Loucy (cell line): ENCODE measurements around the gene IGFBP3.

ENCODE experiments used
- H2AFZ ChIP-seq: fragments of 200-600 bp; sonication (generic); 2 replicates; pipeline ENCODE4 v1.6.0; 2016; ENCODE audit warnings: antibody characterized with exemption, mild to moderate bottlenecking, low read length, moderate library complexity
- H3F3A ChIP-seq: fragments of 200-600 bp; 2 replicates; pipeline ENCODE4 v1.6.0; 2016; ENCODE audit warnings: antibody characterized with exemption, low read depth, mild to moderate bottlenecking
- H3K27me3 ChIP-seq: fragments of 200-600 bp; sonication (generic); 2 replicates; pipeline ENCODE4 v1.6.1; 2014; ENCODE audit warnings: low read length, mild to moderate bottlenecking; ENCODE audit not compliant: insufficient read depth, poor library complexity, severe bottlenecking
- H3K36me3 ChIP-seq: fragments of 200-600 bp; sonication (generic); 2 replicates; pipeline ENCODE4 v1.6.1; 2016; ENCODE audit warnings: low read length; ENCODE audit not compliant: insufficient read depth
- H3K4me1 ChIP-seq: fragments of 200-600 bp; sonication (generic); 2 replicates; pipeline ENCODE4 v1.5.1; 2014; ENCODE audit warnings: low read length, mild to moderate bottlenecking; ENCODE audit not compliant: insufficient read depth, poor library complexity, severe bottlenecking
- H3K4me2 ChIP-seq: fragments of 200-600 bp; sonication (generic); 2 replicates; pipeline ENCODE4 v1.6.0; 2014; ENCODE audit warnings: antibody characterized with exemption, low read length, low read depth, mild to moderate bottlenecking; ENCODE audit not compliant: poor library complexity, severe bottlenecking
- H3K4me3 ChIP-seq: fragments of 200-600 bp; sonication (generic); 2 replicates; pipeline ENCODE4 v1.5.1; 2014; ENCODE audit warnings: low read length, mild to moderate bottlenecking, mixed read lengths; ENCODE audit not compliant: poor library complexity, severe bottlenecking
- H3K79me2 ChIP-seq: fragments of 200-600 bp; sonication (generic); 2 replicates; pipeline ENCODE4 v1.6.1; 2014; ENCODE audit warnings: low read length; ENCODE audit not compliant: insufficient read depth
- H3K9ac ChIP-seq: fragments of 200-600 bp; sonication (generic); 2 replicates; pipeline ENCODE4 v1.6.0; 2014; ENCODE audit warnings: mild to moderate bottlenecking, low read depth, low read length, moderate library complexity; ENCODE audit not compliant: poor library complexity, severe bottlenecking
- H3K9me2 ChIP-seq: fragments of 200-600 bp; sonication (generic); replicated peaks from 2 replicates; pipeline ENCODE4 v1.6.1; 2016; ENCODE audit warnings: low read depth, low read length, mixed read lengths
- H3K9me3 ChIP-seq: fragments of 200-600 bp; sonication (generic); 2 replicates; pipeline ENCODE4 v1.6.1; 2014; ENCODE audit warnings: mild to moderate bottlenecking, antibody characterized with exemption, low read length, low read depth; ENCODE audit not compliant: insufficient read depth
- H4K20me1 ChIP-seq: fragments of 200-600 bp; sonication (generic); 2 replicates; pipeline ENCODE4 v1.6.0; 2014; ENCODE audit warnings: antibody characterized with exemption, low read length, mild to moderate bottlenecking; ENCODE audit not compliant: insufficient read depth, poor library complexity, severe bottlenecking
- EZH2phosphoT487 ChIP-seq: fragments of 200-600 bp; IDR thresholded peaks from 2 replicates; pipeline ENCODE4 v1.6.1; 2018; ENCODE audit warnings: antibody characterized with exemption, mild to moderate bottlenecking, moderate library complexity, borderline replicate concordance
- TF ChIP-seq, protein P1 (sequence below): fragments of 200-600 bp; sonication (generic); conservative IDR thresholded peaks from 2 replicates; pipeline ENCODE4 v1.5.1; 2014; ENCODE audit warnings: mild to moderate bottlenecking, antibody characterized with exemption, low read length

Gene IGFBP3

DNA sequence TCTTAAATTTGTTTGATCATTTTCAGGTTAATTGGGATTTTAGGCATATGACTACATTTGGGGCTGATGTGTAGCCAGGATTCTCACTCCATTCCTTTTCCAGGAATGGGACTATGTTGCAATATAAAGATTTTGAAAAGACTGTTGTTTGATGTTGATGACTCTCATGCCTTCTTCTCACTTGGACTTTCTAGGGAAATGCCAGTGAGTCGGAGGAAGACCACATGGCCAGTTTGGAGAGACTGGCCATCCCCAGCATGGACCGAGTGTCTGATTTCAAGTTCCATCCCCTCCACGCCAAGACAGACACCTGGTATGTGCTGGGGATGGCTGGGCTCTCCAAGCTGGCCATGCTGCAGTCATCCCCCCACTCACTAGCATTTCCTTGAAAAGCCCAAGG lies 5.5 kb downstream of the IGFBP3 start:
- H3K79me2 ChIP-seq = no peaks in the 10 kb centered on the region
- no peaks in the 10 kb centered on the region for H3K9me3 ChIP-seq
- H4K20me1 ChIP-seq = no peaks in the 10 kb centered on the region
- no peak overlapping the region for H3K9ac ChIP-seq
- H3K36me3 ChIP-seq = no peaks in the 10 kb centered on the region
- H3K4me1 ChIP-seq = no peaks in the 10 kb centered on the region
- no peaks in the 10 kb centered on the region for H3K27me3 ChIP-seq
- H3K9me2 ChIP-seq = no peaks in the 10 kb centered on the region
- TF ChIP-seq, protein P1, sequence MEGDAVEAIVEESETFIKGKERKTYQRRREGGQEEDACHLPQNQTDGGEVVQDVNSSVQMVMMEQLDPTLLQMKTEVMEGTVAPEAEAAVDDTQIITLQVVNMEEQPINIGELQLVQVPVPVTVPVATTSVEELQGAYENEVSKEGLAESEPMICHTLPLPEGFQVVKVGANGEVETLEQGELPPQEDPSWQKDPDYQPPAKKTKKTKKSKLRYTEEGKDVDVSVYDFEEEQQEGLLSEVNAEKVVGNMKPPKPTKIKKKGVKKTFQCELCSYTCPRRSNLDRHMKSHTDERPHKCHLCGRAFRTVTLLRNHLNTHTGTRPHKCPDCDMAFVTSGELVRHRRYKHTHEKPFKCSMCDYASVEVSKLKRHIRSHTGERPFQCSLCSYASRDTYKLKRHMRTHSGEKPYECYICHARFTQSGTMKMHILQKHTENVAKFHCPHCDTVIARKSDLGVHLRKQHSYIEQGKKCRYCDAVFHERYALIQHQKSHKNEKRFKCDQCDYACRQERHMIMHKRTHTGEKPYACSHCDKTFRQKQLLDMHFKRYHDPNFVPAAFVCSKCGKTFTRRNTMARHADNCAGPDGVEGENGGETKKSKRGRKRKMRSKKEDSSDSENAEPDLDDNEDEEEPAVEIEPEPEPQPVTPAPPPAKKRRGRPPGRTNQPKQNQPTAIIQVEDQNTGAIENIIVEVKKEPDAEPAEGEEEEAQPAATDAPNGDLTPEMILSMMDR = no peak
- TF ChIP-seq EZH2phosphoT487 = no peak
- no peak overlapping the region for H2AFZ ChIP-seq
- no peaks in the 10 kb centered on the region for H3F3A ChIP-seq
- H3K4me2 ChIP-seq = no peak overlapping the region
- no peak overlapping the region for H3K4me3 ChIP-seq

DNA sequence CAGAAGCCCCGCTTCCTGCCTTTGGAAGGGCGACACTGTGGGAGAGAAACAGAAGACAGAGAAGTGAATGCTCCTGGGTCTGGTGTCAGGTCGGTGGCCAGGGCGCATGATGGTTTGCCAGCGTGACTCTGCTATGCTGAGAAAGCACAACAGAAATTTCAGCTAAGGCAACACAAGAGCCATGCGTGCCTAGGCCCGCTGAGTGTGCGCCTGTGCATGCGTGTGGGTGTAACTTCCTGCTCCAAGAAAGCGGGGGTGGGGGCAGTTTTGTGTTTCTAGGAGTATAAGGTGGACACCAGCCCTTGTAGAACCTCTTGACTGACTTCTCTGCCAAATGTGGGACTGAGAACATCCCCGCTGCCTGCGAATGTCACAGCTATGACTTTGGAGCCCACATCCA lies 6.2 kb downstream of the IGFBP3 start:
- Histone ChIP-seq H3K4me1 (no peaks in the 10 kb centered on the region), H3F3A (no peaks in the 10 kb centered on the region), H2AFZ (no peak overlapping the region; the same call in 1 of the 2 replicates), H3K27me3 (no peaks in the 10 kb centered on the region), H4K20me1 (no peaks in the 10 kb centered on the region), H3K79me2 (no peaks in the 10 kb centered on the region), H3K4me2 (no peak overlapping the region), H3K9me3 (no peaks in the 10 kb centered on the region), H3K36me3 (no peaks in the 10 kb centered on the region), H3K4me3 (no peak overlapping the region), H3K9me2 (no peaks in the 10 kb centered on the region), H3K9ac (no peak overlapping the region)
- TF ChIP-seq, protein P1 = no peak
- no peak for TF ChIP-seq EZH2phosphoT487

DNA sequence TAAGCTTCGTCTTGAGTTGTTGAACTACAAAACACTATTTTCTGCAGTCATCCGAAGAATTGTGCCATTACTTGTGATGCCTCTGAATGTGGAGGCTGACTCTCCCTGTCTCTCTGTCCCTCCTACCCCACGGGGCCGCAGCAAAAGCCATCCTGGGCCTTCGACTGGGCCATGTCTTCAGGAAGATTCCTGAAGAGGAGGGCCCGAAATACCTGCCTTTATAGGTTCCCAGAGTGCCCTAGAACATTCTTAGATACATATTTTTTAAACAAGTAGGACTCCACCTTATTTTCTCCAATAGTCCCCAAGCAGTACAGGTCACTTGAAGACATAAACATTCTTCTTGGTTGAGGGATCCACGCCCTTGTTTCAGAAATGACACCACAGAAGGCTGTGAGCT lies 8.1 kb downstream of the IGFBP3 start:
- no peaks in the 10 kb centered on the region for H3K79me2 ChIP-seq
- no peak for TF ChIP-seq EZH2phosphoT487
- TF ChIP-seq, protein P1 = no peak
- H2AFZ ChIP-seq = no peak overlapping the region
- no peak overlapping the region for H3K4me2 ChIP-seq
- no peaks in the 10 kb centered on the region for H4K20me1 ChIP-seq
- H3F3A ChIP-seq = no peaks in the 10 kb centered on the region
- no peaks in the 10 kb centered on the region for H3K27me3 ChIP-seq
- H3K9ac ChIP-seq = no peak overlapping the region
- H3K36me3 ChIP-seq = no peaks in the 10 kb centered on the region
- no peaks in the 10 kb centered on the region for H3K9me2 ChIP-seq
- no peak overlapping the region for H3K4me3 ChIP-seq
- H3K9me3 ChIP-seq = no peaks in the 10 kb centered on the region
- H3K4me1 ChIP-seq = no peaks in the 10 kb centered on the region
